ENCODE measurements around the gene CPM.

- TF ChIP-seq CTCF (conservative IDR thresholded peaks at IDR 0.05) (no peak), EZH2 (IDR thresholded peaks at IDR 0.05; ENCODE audit: low read depth) (no peak)
These were observed 24.3 kb upstream of the CPM start for GRCh38 chr12:68957273-68957672.
